H1 (cell line): ENCODE results near the gene HOXD12. TPM values are rescaled to one million over a fixed set of nuclear protein-coding genes. Genes with fewer than 3 reads are reported as not detected.

Experiments used
- CTCF ChIA-PET: fragments of 300-600 bp; sonication (Branson Sonifier 250); formaldehyde crosslinking; loops from one replicate; lab custom pipeline; 2021; ENCODE audit not compliant: partially characterized antibody; lab: Charles Lee
- POLR2A ChIA-PET: fragments of 300-600 bp; sonication (Branson Sonifier 250); formaldehyde crosslinking; loops from one replicate; lab custom pipeline; 2021; ENCODE audit warnings: inconsistent platforms; ENCODE audit not compliant: partially characterized antibody; lab: Charles Lee
- DNase-seq, 2 experiments: peaks; one replicate each; pipeline versions ENCODE4 v3.0.0 to v3.0.0-alpha.2; 2010 to 2022; ENCODE audit warnings: low spot score in 2 of 2, low read depth in 1 of 2, mixed read lengths in 1 of 2
- FAIRE-seq: peaks from 2 replicates; lab custom pipeline; 2011; peaks lifted over from hg19 to GRCh38; lab: Jason Lieb, UNC
- H2AFZ ChIP-seq: 2 replicates; pipeline ENCODE4 v1.8.1; 2012; ENCODE audit warnings: low read length, inconsistent platforms
- H2AK5ac ChIP-seq: 2 replicates; pipeline ENCODE4 v1.6.1; 2013; ENCODE audit warnings: low read depth, low read length
- H2BK120ac ChIP-seq: replicated peaks from 2 replicates; pipeline ENCODE3; 2013; ENCODE audit warnings: low read depth, low read length, inconsistent platforms
- H2BK12ac ChIP-seq: 2 replicates; pipeline ENCODE4 v1.6.1; 2013; ENCODE audit warnings: low read depth, low read length
- H2BK15ac ChIP-seq: 2 replicates; pipeline ENCODE4 v1.6.1; 2013; ENCODE audit warnings: low read length
- H2BK20ac ChIP-seq: 2 replicates; pipeline ENCODE4 v1.6.1; 2013; ENCODE audit warnings: low read length
- H2BK5ac ChIP-seq: 2 replicates; pipeline ENCODE4 v1.6.1; 2013; ENCODE audit warnings: low read depth, low read length
- H3K14ac ChIP-seq: 2 replicates; pipeline ENCODE4 v1.6.1; 2013; ENCODE audit warnings: inconsistent platforms; ENCODE audit not compliant: insufficient read length
- H3K18ac ChIP-seq: 2 replicates; pipeline ENCODE4 v1.6.1; 2013; ENCODE audit warnings: low read length; ENCODE audit errors: extremely low read depth
- H3K23ac ChIP-seq: 2 replicates; pipeline ENCODE4 v1.6.1; 2013; ENCODE audit warnings: inconsistent platforms; ENCODE audit not compliant: insufficient read length
- H3K23me2 ChIP-seq: 2 replicates; pipeline ENCODE4 v1.6.1; 2013; ENCODE audit warnings: low read depth, low read length
- H3K27ac ChIP-seq: 2 replicates; pipeline ENCODE4 v1.6.1; 2011; ENCODE audit warnings: low read depth, low read length, inconsistent platforms
- H3K27me3 ChIP-seq, 4 experiments: replicated peaks in 1 of 4; 1 replicate in 1 of 4; 2 replicates in 3 of 4; pipeline versions ENCODE4 v1.6.1 to v1.8.1; 2011 to 2013; ENCODE audit warnings: low read length in 3 of 4, mild to moderate bottlenecking in 3 of 4, inconsistent platforms in 2 of 4, mixed read lengths in 2 of 4, moderate library complexity in 1 of 4; ENCODE audit not compliant: control insufficient read depth in 3 of 4, insufficient read depth in 3 of 4; ENCODE audit errors: extremely low read depth in 1 of 4
- H3K36me3 ChIP-seq, 4 experiments: 2 replicates each; pipeline versions ENCODE4 v1.6.1 to v1.8.1; 2011 to 2013; ENCODE audit warnings: mild to moderate bottlenecking in 4 of 4, low read length in 3 of 4, moderate library complexity in 2 of 4, control low read depth in 1 of 4, inconsistent platforms in 1 of 4; ENCODE audit not compliant: insufficient read depth in 4 of 4, control insufficient read depth in 2 of 4
- H3K4ac ChIP-seq: replicated peaks from 2 replicates; pipeline ENCODE3; 2013; ENCODE audit warnings: low read length, low read depth, mixed read lengths, inconsistent platforms; ENCODE audit not compliant: insufficient read length
- H3K4me1 ChIP-seq, 4 experiments: replicated peaks in 1 of 4; 1 replicate in 1 of 4; 2 replicates in 3 of 4; pipeline versions ENCODE4 v1.6.1 to v1.8.1; 2011 to 2013; ENCODE audit warnings: low read length in 3 of 4, inconsistent platforms in 2 of 4, mixed read lengths in 1 of 4; ENCODE audit not compliant: insufficient read depth in 4 of 4, control insufficient read depth in 3 of 4
- H3K4me2 ChIP-seq, 2 experiments: 2 replicates each; pipeline versions ENCODE4 v1.6.1 to v1.8.1; 2011 to 2013; ENCODE audit warnings: low read depth in 2 of 2, low read length in 2 of 2, control low read depth in 1 of 2, inconsistent platforms in 1 of 2, mild to moderate bottlenecking in 1 of 2; ENCODE audit not compliant: insufficient read depth in 1 of 2
- H3K4me3 ChIP-seq, 4 experiments: fragments of 200-600, 300-600 bp in 1 of 4; sonication (generic), shearing (Covaris generic), sonication (Bioruptor Twin) in 1 of 4; 2 replicates each; pipeline versions ENCODE4 v1.5.1 to v1.8.1; 2011 to 2016; ENCODE audit warnings: low read length in 4 of 4, low read depth in 3 of 4, control low read depth in 2 of 4, inconsistent platforms in 2 of 4, mild to moderate bottlenecking in 2 of 4, mixed read lengths in 1 of 4, moderate library complexity in 1 of 4; ENCODE audit not compliant: insufficient read depth in 2 of 4; ENCODE audit errors: extremely low read depth in 1 of 4
- H3K56ac ChIP-seq: replicated peaks from 2 replicates; pipeline ENCODE3; 2013; ENCODE audit warnings: low read depth, mild to moderate bottlenecking, mixed read lengths, low read length, inconsistent platforms; ENCODE audit not compliant: insufficient read length
- H3K79me1 ChIP-seq: 2 replicates; pipeline ENCODE4 v1.6.1; 2013; ENCODE audit warnings: low read depth, low read length, control low read depth
- H3K79me2 ChIP-seq, 2 experiments: 2 replicates each; pipeline versions ENCODE4 v1.6.1 to v1.8.1; 2012 to 2013; ENCODE audit warnings: low read length in 2 of 2, mild to moderate bottlenecking in 2 of 2, inconsistent platforms in 1 of 2; ENCODE audit not compliant: insufficient read depth in 2 of 2, control insufficient read depth in 1 of 2
- H3K9ac ChIP-seq, 4 experiments: replicated peaks in 1 of 4; 1 replicate in 1 of 4; 2 replicates in 3 of 4; pipeline versions ENCODE4 v1.6.1 to v1.8.1; 2011 to 2013; ENCODE audit warnings: low read depth in 3 of 4, low read length in 3 of 4, control low read depth in 2 of 4, mild to moderate bottlenecking in 2 of 4, moderate library complexity in 2 of 4, inconsistent platforms in 1 of 4; ENCODE audit errors: extremely low read depth in 1 of 4
- H3K9me3 ChIP-seq, 2 experiments: 2 replicates each; pipeline versions ENCODE4 v1.6.1 to v1.8.1; 2012 to 2013; ENCODE audit warnings: mild to moderate bottlenecking in 2 of 2, moderate library complexity in 2 of 2, control low read depth in 1 of 2, inconsistent platforms in 1 of 2, low read depth in 1 of 2, low read length in 1 of 2, mixed read lengths in 1 of 2; ENCODE audit not compliant: insufficient read depth in 2 of 2
- H4K20me1 ChIP-seq, 2 experiments: replicated peaks in 1 of 2; 2 replicates each; pipeline versions ENCODE3 to v1.8.1; 2011 to 2013; ENCODE audit warnings: inconsistent platforms in 2 of 2, low read length in 2 of 2, mild to moderate bottlenecking in 1 of 2; ENCODE audit not compliant: insufficient read depth in 2 of 2, control insufficient read depth in 1 of 2
- H4K5ac ChIP-seq: 2 replicates; pipeline ENCODE4 v1.6.1; 2013; ENCODE audit warnings: low read length, low read depth, mixed read lengths, inconsistent platforms; ENCODE audit not compliant: insufficient read length
- H4K8ac ChIP-seq: 2 replicates; pipeline ENCODE4 v1.8.0; 2013; ENCODE audit warnings: mild to moderate bottlenecking, moderate library complexity, low read length, inconsistent platforms; ENCODE audit not compliant: insufficient read depth; ENCODE audit errors: extremely low read depth
- H4K91ac ChIP-seq: replicated peaks from 2 replicates; pipeline ENCODE3; 2013; ENCODE audit warnings: low read length, mixed read lengths, inconsistent platforms; ENCODE audit not compliant: insufficient read length
- EZH2 ChIP-seq: fragments of 200-600 bp; sonication (generic); IDR thresholded peaks from 2 replicates; pipeline ENCODE4 v1.7.1; 2012; ENCODE audit warnings: low read depth, mild to moderate bottlenecking, moderate library complexity, low read length, inconsistent platforms; ENCODE audit not compliant: severe bottlenecking
- POLR2A ChIP-seq, 2 experiments: IDR thresholded peaks; 1 replicate in 1 of 2; 2 replicates in 1 of 2; pipeline ENCODE4 v1.6.1; 2011; ENCODE audit warnings: low read depth in 2 of 2, low read length in 2 of 2, mild to moderate bottlenecking in 2 of 2; ENCODE audit errors: control extremely low read depth in 1 of 2
- RNF2 ChIP-seq: fragments of 200-900, 300-1000 bp; sonication (generic); IDR thresholded peaks from 2 replicates; pipeline ENCODE4 v1.7.1; 2016; ENCODE audit warnings: borderline replicate concordance, low read depth, mild to moderate bottlenecking, antibody characterized with exemption, low read length; ENCODE audit not compliant: poor library complexity, severe bottlenecking; ENCODE audit errors: missing control alignments
- SUZ12 ChIP-seq: fragments of 200-600 bp; sonication (generic); IDR thresholded peaks from 2 replicates; pipeline ENCODE4 v1.6.1; 2012; ENCODE audit warnings: mild to moderate bottlenecking, inconsistent platforms, low read length, moderate library complexity, mixed read lengths
- TCF12 ChIP-seq: IDR thresholded peaks from 2 replicates; pipeline ENCODE4 v1.6.1; 2011; ENCODE audit warnings: low read depth, mild to moderate bottlenecking, low read length
- WGBS, 2 experiments: shearing (Covaris generic) in 1 of 2; methylation state at CpG; one replicate each; pipeline versions ENCODE4 v1.1.6 to v1.1.7; 2013 to 2015; ENCODE audit warnings: low lambda C conversion rate in 2 of 2, mixed read lengths in 2 of 2, inconsistent platforms in 1 of 2, low coverage in 1 of 2, missing lambda C conversion rate in 1 of 2; ENCODE audit not compliant: insufficient replicate concordance in 2 of 2, insufficient coverage in 1 of 2, insufficient read length in 1 of 2; ENCODE audit errors: extremely low coverage in 1 of 2, missing lambda C conversion rate in 1 of 2; 5-methylcytosine and 5-hydroxymethylcytosine counted together
- polyA plus RNA-seq, 7 experiments: library from polyadenylated mRNA; depleted of rRNA in 3 of 7; stranded (reverse) in 5 of 7; unstranded in 2 of 7; fragments of >200 nt in 5 of 7; fragments of 200-250 nt in 2 of 7; gene quantifications; 1 replicate in 5 of 7; 2 replicates in 1 of 7; 4 replicates in 1 of 7; pipeline versions ENCODE4 v1.2.1 to v1.2.3, GENCODE V29; 2011 to 2013; ENCODE audit warnings: missing spikeins in 2 of 7, mixed read lengths in 2 of 7
- total RNA-seq: library from RNA; stranded (reverse); fragmentation: NEBNext Ultra II Directional; extraction: Animal tissue kit (Norgen Biotek cat#: 25700); gene quantifications from 2 replicates; pipeline ENCODE4 v1.2.1, GENCODE V29; 2021

HOXD12 gene
- total and polyA plus RNA-seq, 2 of the 8 experiments (the other 6 are each of a cell fraction or from before 2014, with no cell fraction given): not detected

GRCh38 chr2:176138923-176139660, 39.5 kb downstream of the HOXD12 start:
- Histone ChIP-seq H3K9ac (no peak overlapping the region), H3K56ac (no peak overlapping the region), H2BK120ac (no peak overlapping the region), H4K8ac (no peak overlapping the region), H3K79me1 (no peaks in the 10 kb centered on the region), H3K36me3 (peaks cover 0 to 4% (median 0%) of the 10 kb centered on the region in 4 experiments; a peak in 1 of 8 replicates), H3K18ac (no peak overlapping the region), H3K4me3 (no peak overlapping the region), H3K23ac (no peak overlapping the region), H4K91ac (no peak overlapping the region), H3K4me1 (peaks cover 0 to 9% (median 4%) of the 10 kb centered on the region in 4 experiments; a peak in 5 of 7 replicates), H3K27ac (no peak overlapping the region), H2BK15ac (no peak overlapping the region), H3K23me2 (peaks cover 3% of the 10 kb centered on the region; the same call in 1 of the 2 replicates), H4K20me1 (peaks cover 4 to 16% of the 10 kb centered on the region in 2 experiments), H4K5ac (no peak overlapping the region)
- CTCF ChIA-PET: interaction anchor here (0.7 to 10.0 kb wide), 35 partner anchors 8 to 675 kb away, joined by 3 to 119 read pairs (median 11); partner anchors contain the start of genes HOXD10, HOXD4, HOXD8 and HOXD9
- DNase-seq: peak in 1 of 2 experiments; percentile 37
- no peak for FAIRE-seq
- TF ChIP-seq TCF12 (no peak), RNF2 (peak; percentile 97), EZH2 (peak; percentile 77), SUZ12 (peak; percentile 92), POLR2A (IDR thresholded peaks at IDR 0.05; ENCODE audit: control extremely low read depth in 1 of 2, low read depth in 2 of 2, low read length in 2 of 2) (no peak)
- TF ChIP-seq, all 59 proteins: peak for 3
- WGBS, 2 experiments: 55% methylated on average over 28 of the region's 28 CpGs; no CpG with 5 or more reads in 1 of the 2 experiments
- Histone ChIP-seq H2BK20ac (no peak overlapping the region), H3K27me3 (peaks cover 86 to 100% (median 97%) of the 10 kb centered on the region in 4 experiments), H3K4me2 (no peak overlapping the region; a peak in 1 of 4 replicates), H2AK5ac (no peak overlapping the region), H3K14ac (no peak overlapping the region), H2BK5ac (no peak overlapping the region), H2BK12ac (no peak overlapping the region), H3K9me3 (no peaks in the 10 kb centered on the region), H3K4ac (no peak overlapping the region), H3K79me2 (no peaks in the 10 kb centered on the region), H2AFZ (no peak overlapping the region)
- POLR2A ChIA-PET: interaction anchor here (1.8 kb wide), 1 partner anchor 23 kb away, joined by 4 read pairs; no protein-coding TSS in a partner anchor
